RWPE1 (cell line): Measurements from ENCODE around the gene NEBL.

Source experiments
- CTCF ChIA-PET: fragments of 350-600 bp; sonication (Branson Sonifier 250); formaldehyde crosslinking; extraction: SDS; loops from one replicate; lab custom pipeline; 2021; lab: Yijun Ruan, JAX
- POLR2A ChIA-PET: fragments of 400-600 bp; formaldehyde crosslinking; extraction: SDS; loops from one replicate; lab custom pipeline; 2020; ENCODE audit warnings: antibody characterized with exemption; ENCODE audit not compliant: low non-redundant PET; lab: Yijun Ruan, JAX
- DNase-seq: peaks from one replicate; pipeline ENCODE4 v3.0.0; 2012; ENCODE audit warnings: low spot score
- H3K27ac ChIP-seq: fragments of 450-650 bp; 2 replicates; pipeline ENCODE4 v1.5.1; 2017
- CTCF ChIP-seq: fragments of 450-650 bp; conservative IDR thresholded peaks from 2 replicates; pipeline ENCODE4 v1.5.1; 2017; ENCODE audit warnings: low read depth, mild to moderate bottlenecking

Gene NEBL

GRCh38 chr10:20846263-20846662 is 50.8 kb downstream of the NEBL start:
- ChIA-PET POLR2A (no interaction called here), CTCF (no interaction called here)
- no peak for TF ChIP-seq CTCF
- no peak overlapping the region for H3K27ac ChIP-seq
- DNase-seq = no peak

- CTCF ChIA-PET = no interaction called here
Observed at GRCh38 chr10:20841419-20841818, 55.7 kb downstream of the NEBL start.

DNA sequence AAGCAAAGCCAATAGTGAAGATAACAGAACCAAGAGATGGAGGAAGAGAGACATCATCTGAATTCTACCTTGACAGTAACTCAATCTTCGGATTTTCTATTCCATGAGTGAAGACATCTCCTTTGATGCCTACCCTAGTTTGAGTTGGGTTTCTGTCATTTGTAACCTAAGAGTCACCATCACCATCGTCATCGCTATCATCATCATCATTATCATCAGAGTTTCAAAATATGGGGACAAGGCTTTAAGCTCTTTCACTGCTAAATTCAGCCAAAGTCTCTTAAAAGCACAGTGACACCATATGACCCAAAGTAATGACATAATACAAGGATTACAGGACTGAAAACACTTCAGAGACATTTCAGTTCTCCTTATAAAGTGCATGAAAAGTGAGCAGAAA is 57.2 kb downstream of the NEBL start:
- DNase-seq = no peak
- no peak overlapping the region for H3K27ac ChIP-seq
- POLR2A ChIA-PET = no interaction called here
- CTCF ChIA-PET = interaction anchor here (0.6 kb wide), 1 partner anchor 20 kb away, joined by 4 read pairs; no protein-coding TSS in a partner anchor
- TF ChIP-seq CTCF = no peak

More at GRCh38 chr10:20841419-20841818, 55.7 kb downstream of the NEBL start:
- no peak for DNase-seq
- POLR2A ChIA-PET = no interaction called here
- TF ChIP-seq CTCF = no peak
- H3K27ac ChIP-seq = no peak overlapping the region

GRCh38 chr10:20839141-20839540 is 58.0 kb downstream of the NEBL start:
- ChIA-PET CTCF (interaction anchor here (0.6 kb wide), 1 partner anchor 1716 kb away, joined by 3 read pairs; no protein-coding TSS in a partner anchor), POLR2A (no interaction called here)
- no peak overlapping the region for H3K27ac ChIP-seq
- DNase-seq = peak; percentile 42
- TF ChIP-seq CTCF = no peak

DNA sequence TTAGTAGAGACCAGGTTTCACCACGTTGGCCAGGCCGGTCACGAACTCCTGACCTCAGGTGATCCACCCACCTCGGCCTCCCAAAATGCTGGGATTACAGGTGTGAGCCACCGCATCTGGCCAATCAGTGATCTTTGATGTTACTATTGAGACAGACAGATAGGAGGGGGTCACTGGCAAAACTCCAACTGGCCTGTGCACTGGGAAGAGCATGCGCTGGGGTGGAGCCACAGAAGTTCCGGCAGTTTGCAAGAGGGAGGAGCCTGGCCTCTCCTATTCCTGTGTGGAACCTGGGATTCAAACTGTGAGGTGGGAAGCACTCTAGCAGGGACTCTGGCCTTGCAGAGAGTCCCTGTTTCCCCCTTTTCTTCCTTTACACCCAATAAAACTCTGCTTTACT is 60.7 kb downstream of the NEBL start:
- ChIA-PET POLR2A (no interaction called here), CTCF (no interaction called here)
- DNase-seq = no peak
- no peak for TF ChIP-seq CTCF
- H3K27ac ChIP-seq = no peak overlapping the region

DNA sequence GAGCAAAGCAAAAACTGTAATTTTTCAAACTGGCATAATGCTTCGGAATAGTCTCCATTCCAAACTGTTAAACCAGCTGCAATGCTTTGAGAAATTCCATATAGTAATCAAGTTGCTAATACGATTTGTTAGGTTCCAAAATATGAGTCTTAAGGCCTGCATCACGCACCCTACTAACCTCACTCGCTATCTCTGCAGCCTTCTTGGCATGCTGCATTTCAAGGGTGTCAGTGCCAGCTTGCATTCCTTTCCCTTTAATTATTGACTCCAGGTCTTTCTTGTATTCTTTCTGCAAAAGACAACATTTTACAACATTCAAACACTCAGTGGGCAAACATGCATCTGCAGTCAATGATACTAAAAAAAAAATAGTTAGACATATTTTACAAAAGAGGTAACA is 61.8 kb downstream of the NEBL start:
- ChIA-PET CTCF (no interaction called here), POLR2A (no interaction called here)
- H3K27ac ChIP-seq = no peak overlapping the region
- no peak for DNase-seq
- TF ChIP-seq CTCF = no peak

- POLR2A ChIA-PET = no interaction called here
- no peak overlapping the region for H3K27ac ChIP-seq
- CTCF ChIA-PET = no interaction called here
- no peak for TF ChIP-seq CTCF
- DNase-seq = no peak
Observed at GRCh38 chr10:20834825-20835224, 62.3 kb downstream of the NEBL start.
